A549 (cell line): Measurements from ENCODE around the gene GLT6D1. TPM values are rescaled to one million over a fixed set of nuclear protein-coding genes. Genes with fewer than 3 reads are reported as not detected.

ENCODE experiments used
- ATAC-seq, 2 experiments: fragments of 200-7000 bp in 1 of 2; fragments of >200 bp in 1 of 2; cut with Nextera tagmentation in 1 of 2; cut with Tn5 transposase in 1 of 2; 3 replicates each; pipeline versions ENCODE4 v1.8.0 to v1.9.1; 2018 to 2020; ENCODE audit warnings: mild to moderate bottlenecking in 1 of 2, moderate library complexity in 1 of 2
- CTCF ChIA-PET: fragments of 300-600 bp; sonication (Branson Sonifier 250); formaldehyde crosslinking; extraction: SDS; loops from one replicate; lab custom pipeline; 2021; ENCODE audit warnings: antibody characterized with exemption, inconsistent platforms; lab: Yijun Ruan, JAX
- POLR2A ChIA-PET: fragments of 350-600 bp; formaldehyde crosslinking; extraction: SDS; loops from one replicate; lab custom pipeline; 2021; ENCODE audit warnings: antibody characterized with exemption, inconsistent platforms; lab: Yijun Ruan, JAX
- DNase-seq, 2 experiments: peaks; one replicate each; pipeline versions ENCODE4 v3.0.0 to v3.0.0-alpha.2; 2011 to 2016; ENCODE audit warnings: low read depth in 1 of 2, low spot score in 1 of 2
- FAIRE-seq: peaks from 2 replicates; lab custom pipeline; 2011; peaks lifted over from hg19 to GRCh38; lab: Jason Lieb, UNC
- H3K27ac ChIP-seq, 2 experiments: fragments of >200 bp; sonication (Bioruptor Twin); formaldehyde crosslinking; 3 replicates each; pipeline ENCODE4 v1.5.1; 2016 to 2017
- H3K4me1 ChIP-seq: fragments of >200 bp; sonication (Bioruptor Twin); formaldehyde crosslinking; 3 replicates; pipeline ENCODE4 v1.6.1; 2016
- H3K4me2 ChIP-seq: fragments of >200 bp; sonication (Bioruptor Twin); formaldehyde crosslinking; 3 replicates; pipeline ENCODE4 v1.6.1; 2016
- H3K4me3 ChIP-seq: fragments of >200 bp; sonication (Bioruptor Twin); formaldehyde crosslinking; 3 replicates; pipeline ENCODE4 v1.5.1; 2016
- H3K9me3 ChIP-seq: fragments of >200 bp; sonication (Bioruptor Twin); formaldehyde crosslinking; 3 replicates; pipeline ENCODE4 v1.6.1; 2016
- CBX2 ChIP-seq: fragments of 200-600 bp; sonication (generic); IDR thresholded peaks from 2 replicates; pipeline ENCODE4 v1.6.1; 2016; ENCODE audit warnings: low read depth, mild to moderate bottlenecking, borderline replicate concordance
- EHMT2 ChIP-seq: fragments of 200-600 bp; sonication (generic); IDR thresholded peaks from 2 replicates; pipeline ENCODE4 v1.6.1; 2016; ENCODE audit warnings: antibody characterized with exemption, low read depth, mild to moderate bottlenecking, moderate library complexity
- GATA3 ChIP-seq: IDR thresholded peaks from 2 replicates; pipeline ENCODE4 v1.6.1; 2012; ENCODE audit warnings: borderline replicate concordance
- HOXA7 ChIP-seq: fragments of 250-450 bp; sonication (Bioruptor Pico); IDR thresholded peaks from 2 replicates; pipeline ENCODE4 v1.5.0; 2020; ENCODE audit warnings: mild to moderate bottlenecking, moderate library complexity
- HOXB13 ChIP-seq: fragments of 250-450 bp; sonication (Bioruptor Pico); IDR thresholded peaks from 2 replicates; pipeline ENCODE4 v1.5.0; 2020; ENCODE audit warnings: low read depth, mild to moderate bottlenecking, moderate library complexity
- JUN ChIP-seq, 2 experiments: fragments of >200 bp; sonication (Bioruptor Twin); formaldehyde crosslinking; IDR thresholded peaks; 2 replicates in 1 of 2; 3 replicates in 1 of 2; pipeline ENCODE4 v1.6.1; 2016 to 2017
- MAFK ChIP-seq: fragments of 450-650 bp; IDR thresholded peaks from 2 replicates; pipeline ENCODE4 v1.6.1; 2014; ENCODE audit not compliant: partially characterized antibody
- MAZ ChIP-seq: fragments of 150-350 bp; IDR thresholded peaks from 2 replicates; pipeline ENCODE4 v1.6.1; 2014; ENCODE audit warnings: antibody characterized with exemption, low read depth, low read length, borderline replicate concordance
- PBX3 ChIP-seq: IDR thresholded peaks from 2 replicates; pipeline ENCODE4 v1.6.1; 2012
- PHF8 ChIP-seq: fragments of 200-600 bp; sonication (generic); IDR thresholded peaks from 2 replicates; pipeline ENCODE4 v1.6.1; 2016; ENCODE audit warnings: low read depth, mild to moderate bottlenecking, antibody characterized with exemption, moderate library complexity, borderline replicate concordance
- RAD21 ChIP-seq, 2 experiments: fragments of >200 bp in 1 of 2; sonication (Bioruptor Twin) in 1 of 2; formaldehyde crosslinking in 1 of 2; IDR thresholded peaks in 1 of 2; conservative IDR thresholded peaks in 1 of 2; 2 replicates in 1 of 2; 3 replicates in 1 of 2; pipeline ENCODE4 v1.6.1; 2012 to 2018; ENCODE audit warnings: inconsistent platforms in 1 of 2
- RFX5 ChIP-seq: fragments of 450-650 bp; IDR thresholded peaks from 2 replicates; pipeline ENCODE4 v1.7.1; 2014; ENCODE audit warnings: antibody characterized with exemption, mild to moderate bottlenecking, moderate library complexity
- RNF2 ChIP-seq: fragments of 200-600 bp; sonication (generic); IDR thresholded peaks from 2 replicates; pipeline ENCODE4 v1.6.1; 2016; ENCODE audit warnings: low read depth, mild to moderate bottlenecking, antibody characterized with exemption, moderate library complexity, borderline replicate concordance
- ZFP36 ChIP-seq: fragments of 450-650 bp; IDR thresholded peaks from 2 replicates; pipeline ENCODE4 v1.6.1; 2014; ENCODE audit warnings: borderline replicate concordance; ENCODE audit not compliant: partially characterized antibody
- WGBS: methylation state at CpG from one replicate; pipeline ENCODE4 v1.1.6; 2017; ENCODE audit errors: missing lambda C conversion rate; 5-methylcytosine and 5-hydroxymethylcytosine counted together
- polyA plus RNA-seq, 4 experiments: library from polyadenylated mRNA; depleted of rRNA in 3 of 4; stranded (reverse); fragments of >200 nt; fragmentation: RNase III in 1 of 4; extraction: RNeasy Plus Mini Kit Qiagen cat#74134 plus additional on column Dnase treatment in 1 of 4; gene quantifications; 2 replicates in 3 of 4; 3 replicates in 1 of 4; pipeline ENCODE4 v1.2.3, GENCODE V29; 2011 to 2017
- TF ChIP-seq, protein P1 (sequence below): fragments of 150-350 bp; IDR thresholded peaks from 2 replicates; pipeline ENCODE4 v1.6.1; 2014; ENCODE audit warnings: low read depth, mild to moderate bottlenecking, low read length
- TF ChIP-seq, protein P2 (sequence below): fragments of 250-450 bp; sonication (Bioruptor Pico); IDR thresholded peaks from 2 replicates; pipeline ENCODE4 v1.5.0; 2020; ENCODE audit warnings: low read depth, mild to moderate bottlenecking, moderate library complexity
- TF ChIP-seq, protein P3 (sequence below): fragments of 200-600 bp; sonication (generic); IDR thresholded peaks from 2 replicates; pipeline ENCODE4 v1.6.1; 2016; ENCODE audit warnings: antibody characterized with exemption, mild to moderate bottlenecking, moderate library complexity

The GLT6D1 gene
- polyA plus RNA-seq, 2 of the 4 experiments (the other 2 are of a cell fraction): not detected

DNA sequence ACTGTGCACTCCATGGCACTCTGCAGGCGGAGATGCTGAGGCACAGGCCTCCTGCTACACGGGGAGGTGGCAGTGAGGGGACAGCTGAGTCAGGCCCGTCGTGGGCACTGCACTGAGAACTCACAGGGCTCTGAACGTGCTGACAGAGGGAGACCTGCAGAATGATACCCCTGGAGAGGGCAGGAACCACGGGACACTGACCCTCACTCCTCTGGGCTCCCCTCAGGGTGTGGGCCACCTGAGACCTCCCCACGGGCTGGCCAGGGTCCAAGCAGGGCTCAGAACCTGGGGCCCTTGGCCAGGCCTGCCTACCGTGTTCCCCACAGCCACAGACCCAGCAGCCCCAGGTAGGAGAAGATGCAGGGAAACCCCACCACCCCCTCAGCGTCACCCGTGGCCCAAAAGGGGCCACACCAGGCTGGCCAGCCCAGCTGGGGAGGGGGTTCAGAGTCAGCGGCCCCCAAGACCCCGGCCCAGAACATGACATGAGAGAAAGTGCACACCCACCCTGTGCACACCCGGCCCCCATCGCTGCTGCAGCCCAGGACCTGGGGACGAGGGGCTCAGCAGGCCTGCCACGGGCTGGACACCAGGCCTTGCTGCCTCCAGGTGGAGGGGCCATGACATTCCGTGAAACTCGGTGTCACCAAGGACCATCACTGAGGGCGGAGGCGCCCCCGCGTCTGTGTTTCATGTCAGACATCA is 30.9 kb downstream of the GLT6D1 start:
- no peak overlapping the region for H3K27ac ChIP-seq
- FAIRE-seq: no peak
- no peak overlapping the region for H3K4me3 ChIP-seq
- 47% methylated on average over 9 of the region's 22 CpGs for WGBS
- POLR2A ChIA-PET: no interaction called here
- TF ChIP-seq ZFP36: no peak
- no peak for TF ChIP-seq RFX5
- no peak for TF ChIP-seq PBX3
- TF ChIP-seq EHMT2: no peak
- TF ChIP-seq, protein P1, sequence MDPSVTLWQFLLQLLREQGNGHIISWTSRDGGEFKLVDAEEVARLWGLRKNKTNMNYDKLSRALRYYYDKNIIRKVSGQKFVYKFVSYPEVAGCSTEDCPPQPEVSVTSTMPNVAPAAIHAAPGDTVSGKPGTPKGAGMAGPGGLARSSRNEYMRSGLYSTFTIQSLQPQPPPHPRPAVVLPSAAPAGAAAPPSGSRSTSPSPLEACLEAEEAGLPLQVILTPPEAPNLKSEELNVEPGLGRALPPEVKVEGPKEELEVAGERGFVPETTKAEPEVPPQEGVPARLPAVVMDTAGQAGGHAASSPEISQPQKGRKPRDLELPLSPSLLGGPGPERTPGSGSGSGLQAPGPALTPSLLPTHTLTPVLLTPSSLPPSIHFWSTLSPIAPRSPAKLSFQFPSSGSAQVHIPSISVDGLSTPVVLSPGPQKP: no peak
- no peak for TF ChIP-seq CBX2
- TF ChIP-seq, protein P2, sequence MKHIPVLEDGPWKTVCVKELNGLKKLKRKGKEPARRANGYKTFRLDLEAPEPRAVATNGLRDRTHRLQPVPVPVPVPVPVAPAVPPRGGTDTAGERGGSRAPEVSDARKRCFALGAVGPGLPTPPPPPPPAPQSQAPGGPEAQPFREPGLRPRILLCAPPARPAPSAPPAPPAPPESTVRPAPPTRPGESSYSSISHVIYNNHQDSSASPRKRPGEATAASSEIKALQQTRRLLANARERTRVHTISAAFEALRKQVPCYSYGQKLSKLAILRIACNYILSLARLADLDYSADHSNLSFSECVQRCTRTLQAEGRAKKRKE (CRISPR knock-in tag): no peak
- TF ChIP-seq RAD21 (conservative IDR thresholded peaks at IDR 0.05 in 1 of 2, IDR thresholded peaks at IDR 0.05 in 1 of 2): no peak
- no peak for TF ChIP-seq MAZ
- TF ChIP-seq JUN (IDR thresholded peaks at IDR 0.05): no peak
- TF ChIP-seq, protein P3, sequence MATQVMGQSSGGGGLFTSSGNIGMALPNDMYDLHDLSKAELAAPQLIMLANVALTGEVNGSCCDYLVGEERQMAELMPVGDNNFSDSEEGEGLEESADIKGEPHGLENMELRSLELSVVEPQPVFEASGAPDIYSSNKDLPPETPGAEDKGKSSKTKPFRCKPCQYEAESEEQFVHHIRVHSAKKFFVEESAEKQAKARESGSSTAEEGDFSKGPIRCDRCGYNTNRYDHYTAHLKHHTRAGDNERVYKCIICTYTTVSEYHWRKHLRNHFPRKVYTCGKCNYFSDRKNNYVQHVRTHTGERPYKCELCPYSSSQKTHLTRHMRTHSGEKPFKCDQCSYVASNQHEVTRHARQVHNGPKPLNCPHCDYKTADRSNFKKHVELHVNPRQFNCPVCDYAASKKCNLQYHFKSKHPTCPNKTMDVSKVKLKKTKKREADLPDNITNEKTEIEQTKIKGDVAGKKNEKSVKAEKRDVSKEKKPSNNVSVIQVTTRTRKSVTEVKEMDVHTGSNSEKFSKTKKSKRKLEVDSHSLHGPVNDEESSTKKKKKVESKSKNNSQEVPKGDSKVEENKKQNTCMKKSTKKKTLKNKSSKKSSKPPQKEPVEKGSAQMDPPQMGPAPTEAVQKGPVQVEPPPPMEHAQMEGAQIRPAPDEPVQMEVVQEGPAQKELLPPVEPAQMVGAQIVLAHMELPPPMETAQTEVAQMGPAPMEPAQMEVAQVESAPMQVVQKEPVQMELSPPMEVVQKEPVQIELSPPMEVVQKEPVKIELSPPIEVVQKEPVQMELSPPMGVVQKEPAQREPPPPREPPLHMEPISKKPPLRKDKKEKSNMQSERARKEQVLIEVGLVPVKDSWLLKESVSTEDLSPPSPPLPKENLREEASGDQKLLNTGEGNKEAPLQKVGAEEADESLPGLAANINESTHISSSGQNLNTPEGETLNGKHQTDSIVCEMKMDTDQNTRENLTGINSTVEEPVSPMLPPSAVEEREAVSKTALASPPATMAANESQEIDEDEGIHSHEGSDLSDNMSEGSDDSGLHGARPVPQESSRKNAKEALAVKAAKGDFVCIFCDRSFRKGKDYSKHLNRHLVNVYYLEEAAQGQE: no peak
- TF ChIP-seq MAFK: no peak
- no peak for TF ChIP-seq HOXB13 (CRISPR knock-in tag)
- no peak for TF ChIP-seq GATA3
- no peak for TF ChIP-seq HOXA7 (CRISPR knock-in tag)
- ATAC-seq: no peak
- no peak overlapping the region for H3K4me2 ChIP-seq
- no peaks in the 10 kb centered on the region for H3K4me1 ChIP-seq
- no peaks in the 10 kb centered on the region for H3K9me3 ChIP-seq
- no peak for DNase-seq
- CTCF ChIA-PET: interaction anchor here (1.2 kb wide), 1 partner anchor 8 kb away, joined by 3 read pairs; no protein-coding TSS in a partner anchor

DNA sequence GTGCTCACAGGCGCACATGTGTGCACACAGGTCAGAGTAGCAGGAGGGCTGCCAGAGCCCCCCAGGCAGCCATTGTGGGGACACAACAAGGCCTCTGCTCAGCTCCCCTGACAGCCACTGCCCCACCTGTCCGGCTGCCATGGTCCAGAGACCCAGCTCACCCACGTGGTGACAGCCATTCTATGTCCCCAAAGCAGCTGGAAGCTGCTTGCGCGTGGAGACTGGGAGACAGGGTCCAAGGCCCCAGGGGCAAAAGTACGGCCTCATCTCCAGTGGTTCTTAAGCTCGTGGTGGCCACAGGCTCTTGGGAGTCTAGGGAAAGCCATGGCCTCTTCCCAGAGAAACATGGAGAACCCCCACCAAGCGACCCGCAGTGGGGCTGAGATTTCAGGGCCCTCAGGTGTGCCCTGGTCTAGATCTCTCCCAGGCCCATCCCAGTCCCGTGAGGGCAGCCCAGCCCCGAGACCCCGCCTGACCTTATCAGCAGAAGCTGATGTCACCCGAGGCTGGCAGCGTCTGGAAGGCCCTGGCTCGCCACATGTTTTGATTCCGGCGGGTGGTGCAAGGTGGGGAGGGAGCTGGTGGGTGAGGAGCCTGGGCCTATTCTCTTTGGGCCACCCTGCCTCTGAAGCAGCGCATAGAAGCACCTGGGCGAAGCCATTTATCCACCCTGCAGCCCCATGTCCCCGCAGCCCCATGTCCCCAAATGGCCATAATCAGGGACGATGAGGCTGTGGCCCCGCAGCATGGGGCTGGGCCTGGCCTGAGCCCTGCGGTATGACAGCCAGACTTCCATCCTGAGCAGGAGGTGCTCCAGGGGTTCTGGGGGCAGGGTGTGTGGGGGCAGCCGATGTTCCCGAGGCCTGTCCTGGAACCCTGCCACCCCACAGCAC is 31.7 kb downstream of the GLT6D1 start:
- Histone ChIP-seq H3K9me3 (no peaks in the 10 kb centered on the region), H3K4me2 (no peak overlapping the region), H3K4me3 (no peak overlapping the region), H3K4me1 (no peaks in the 10 kb centered on the region), H3K27ac (no peak overlapping the region)
- 76% methylated on average over 14 of the region's 25 CpGs for WGBS
- FAIRE-seq (no peak), ATAC-seq (no peak), DNase-seq (no peak)
- ChIA-PET CTCF (interaction anchor here (1.1 to 2.1 kb wide), 4 partner anchors 15 to 360 kb away, joined by 3 to 6 read pairs (median 4); no protein-coding TSS in a partner anchor), POLR2A (no interaction called here)
- TF ChIP-seq RNF2 (no peak), MAZ (no peak), PHF8 (no peak)
